A673 (cell line): ENCODE results near the gene TRIM14. TPM values are rescaled to one million over a fixed set of nuclear protein-coding genes. Genes with fewer than 3 reads are reported as not detected.

Experiments used
- BruUV-seq: library from RNA; stranded (reverse); fragments of 400-500 nt; replicated peaks from 2 replicates; lab custom pipeline; 2021; lab: Mats Ljungman, UMichigan
- CTCF ChIA-PET: fragments of 300-600 bp; sonication (Branson Sonifier 250); formaldehyde crosslinking; loops from one replicate; lab custom pipeline; 2022; ENCODE audit warnings: antibody characterized with exemption; lab: Charles Lee
- POLR2A ChIA-PET: fragments of 300-600 bp; sonication (Branson Sonifier 250); formaldehyde crosslinking; loops from one replicate; lab custom pipeline; 2022; ENCODE audit warnings: antibody characterized with exemption; ENCODE audit not compliant: low non-redundant PET; lab: Charles Lee
- DNase-seq: peaks from one replicate; pipeline ENCODE4 v3.0.0-alpha.2; 2015; ENCODE audit warnings: low spot score
- H3K27ac ChIP-seq: fragments of 200-600 bp; sonication (generic); 2 replicates; pipeline ENCODE4 v1.5.1; 2016; ENCODE audit warnings: mixed run types, low read depth, mild to moderate bottlenecking, mixed read lengths, antibody characterized with exemption, low read length; ENCODE audit not compliant: poor library complexity, severe bottlenecking
- H3K27me3 ChIP-seq: fragments of 200-600 bp; sonication (generic); replicated peaks from 2 replicates; pipeline ENCODE4 v1.6.1; 2017; ENCODE audit warnings: mixed run types, low read depth, mild to moderate bottlenecking, mixed read lengths, antibody characterized with exemption, low read length; ENCODE audit not compliant: insufficient read depth, poor library complexity
- H3K36me3 ChIP-seq: fragments of 200-600 bp; sonication (generic); 2 replicates; pipeline ENCODE4 v1.6.1; 2016; ENCODE audit warnings: mixed run types, mild to moderate bottlenecking, mixed read lengths, antibody characterized with exemption, low read length; ENCODE audit not compliant: insufficient read depth, poor library complexity, severe bottlenecking
- H3K4me1 ChIP-seq: fragments of 200-600 bp; sonication (generic); 2 replicates; pipeline ENCODE4 v1.6.1; 2017; ENCODE audit warnings: mixed run types, mild to moderate bottlenecking, mixed read lengths, antibody characterized with exemption, low read length; ENCODE audit not compliant: insufficient read depth, poor library complexity, severe bottlenecking
- H3K4me3 ChIP-seq: fragments of 200-600 bp; sonication (generic); 2 replicates; pipeline ENCODE4 v1.5.1; 2016; ENCODE audit warnings: low read depth, mixed run types, mild to moderate bottlenecking, mixed read lengths, low read length; ENCODE audit not compliant: poor library complexity, severe bottlenecking
- H3K9me3 ChIP-seq: fragments of 200-600 bp; sonication (generic); 2 replicates; pipeline ENCODE4 v1.6.1; 2016; ENCODE audit warnings: mixed run types, low read depth, mild to moderate bottlenecking, mixed read lengths, antibody characterized with exemption, low read length; ENCODE audit not compliant: poor library complexity, severe bottlenecking
- EZH2 ChIP-seq: fragments of 200-600 bp; sonication (generic); IDR thresholded peaks from 2 replicates; pipeline ENCODE4 v1.6.1; 2017; ENCODE audit warnings: borderline replicate concordance, low read depth, mild to moderate bottlenecking, mixed read lengths, antibody characterized with exemption, low read length; ENCODE audit not compliant: poor library complexity, severe bottlenecking
- intact Hi-C: fragments of 100-400 bp; cut with micrococcal nuclease; formaldehyde crosslinking; loops from one replicate; pipeline ENCODE4 v1.10.0; 2022; ENCODE audit not compliant: unreplicated experiment
- total RNA-seq: library from RNA; stranded (reverse); gene quantifications from 2 replicates; pipeline ENCODE4 v1.2.3, GENCODE V29; 2021
- TF ChIP-seq, protein P1 (sequence below): fragments of 300-800, 200-600 bp; sonication (generic); conservative IDR thresholded peaks from 2 replicates; pipeline ENCODE4 v1.5.1; 2017; ENCODE audit warnings: low read depth, mild to moderate bottlenecking, antibody characterized with exemption, low read length, moderate library complexity, mixed read lengths

The TRIM14 gene
- total RNA-seq, 1 experiment from 2014 or later: 3.8 TPM

DNA sequence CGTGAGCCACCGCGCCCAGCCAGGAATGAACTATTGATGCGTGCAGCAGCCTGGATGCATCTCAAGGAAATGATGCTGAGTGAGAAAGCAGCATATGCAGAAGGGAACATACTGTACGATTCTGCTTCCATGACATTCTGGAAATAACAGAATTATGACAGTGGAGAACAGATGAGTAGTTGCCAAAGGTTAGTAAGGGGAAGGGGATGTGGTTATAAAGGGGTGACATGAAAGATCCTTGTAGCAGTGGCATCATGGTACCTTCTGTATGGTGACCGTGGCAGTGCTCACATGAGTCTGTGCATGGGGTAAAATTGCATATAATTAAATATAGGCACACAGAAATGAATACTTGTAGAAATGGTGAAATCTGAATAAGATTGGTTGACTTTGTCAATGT lies 49.5 kb downstream of the TRIM14 start:
- ChIA-PET CTCF (no interaction called here), POLR2A (no interaction called here)
- intact Hi-C loops: no loop called here
- no peak for TF ChIP-seq EZH2
- TF ChIP-seq, protein P1, sequence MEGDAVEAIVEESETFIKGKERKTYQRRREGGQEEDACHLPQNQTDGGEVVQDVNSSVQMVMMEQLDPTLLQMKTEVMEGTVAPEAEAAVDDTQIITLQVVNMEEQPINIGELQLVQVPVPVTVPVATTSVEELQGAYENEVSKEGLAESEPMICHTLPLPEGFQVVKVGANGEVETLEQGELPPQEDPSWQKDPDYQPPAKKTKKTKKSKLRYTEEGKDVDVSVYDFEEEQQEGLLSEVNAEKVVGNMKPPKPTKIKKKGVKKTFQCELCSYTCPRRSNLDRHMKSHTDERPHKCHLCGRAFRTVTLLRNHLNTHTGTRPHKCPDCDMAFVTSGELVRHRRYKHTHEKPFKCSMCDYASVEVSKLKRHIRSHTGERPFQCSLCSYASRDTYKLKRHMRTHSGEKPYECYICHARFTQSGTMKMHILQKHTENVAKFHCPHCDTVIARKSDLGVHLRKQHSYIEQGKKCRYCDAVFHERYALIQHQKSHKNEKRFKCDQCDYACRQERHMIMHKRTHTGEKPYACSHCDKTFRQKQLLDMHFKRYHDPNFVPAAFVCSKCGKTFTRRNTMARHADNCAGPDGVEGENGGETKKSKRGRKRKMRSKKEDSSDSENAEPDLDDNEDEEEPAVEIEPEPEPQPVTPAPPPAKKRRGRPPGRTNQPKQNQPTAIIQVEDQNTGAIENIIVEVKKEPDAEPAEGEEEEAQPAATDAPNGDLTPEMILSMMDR: no peak
- BruUV-seq: no TSS peak
- Histone ChIP-seq H3K4me1 (peaks cover 3% of the 10 kb centered on the region), H3K36me3 (peaks cover 3% of the 10 kb centered on the region), H3K27me3 (no peaks in the 10 kb centered on the region), H3K27ac (no peak overlapping the region), H3K4me3 (no peak overlapping the region), H3K9me3 (no peaks in the 10 kb centered on the region)
- no peak for DNase-seq

DNA sequence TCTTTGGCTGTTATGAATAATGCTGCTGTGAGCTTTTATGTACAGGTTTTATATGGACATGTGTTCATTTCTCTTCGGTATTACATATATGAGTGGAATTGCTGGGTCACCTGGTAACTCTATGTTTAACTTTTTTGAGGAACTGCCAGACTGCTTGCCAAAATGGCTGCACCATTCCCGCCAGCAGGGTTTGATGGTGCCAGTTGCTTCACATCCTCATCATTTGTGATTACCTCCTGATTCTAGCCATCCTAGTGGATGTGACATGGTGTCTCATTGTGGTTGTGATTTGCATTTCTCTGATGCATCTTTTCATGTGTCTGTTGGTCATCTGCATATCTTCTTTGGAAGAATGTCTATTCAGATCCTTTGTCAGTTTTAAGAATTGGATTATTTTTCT lies 51.8 kb downstream of the TRIM14 start:
- H3K9me3 ChIP-seq: no peaks in the 10 kb centered on the region
- DNase-seq: no peak
- intact Hi-C loops: no loop called here
- no peaks in the 10 kb centered on the region for H3K4me1 ChIP-seq
- no TSS peak for BruUV-seq
- TF ChIP-seq EZH2: no peak
- TF ChIP-seq, protein P1: no peak
- CTCF ChIA-PET: no interaction called here
- POLR2A ChIA-PET: no interaction called here
- H3K27ac ChIP-seq: no peak overlapping the region
- H3K36me3 ChIP-seq: peaks cover 4% of the 10 kb centered on the region
- H3K27me3 ChIP-seq: no peaks in the 10 kb centered on the region
- H3K4me3 ChIP-seq: no peak overlapping the region

DNA sequence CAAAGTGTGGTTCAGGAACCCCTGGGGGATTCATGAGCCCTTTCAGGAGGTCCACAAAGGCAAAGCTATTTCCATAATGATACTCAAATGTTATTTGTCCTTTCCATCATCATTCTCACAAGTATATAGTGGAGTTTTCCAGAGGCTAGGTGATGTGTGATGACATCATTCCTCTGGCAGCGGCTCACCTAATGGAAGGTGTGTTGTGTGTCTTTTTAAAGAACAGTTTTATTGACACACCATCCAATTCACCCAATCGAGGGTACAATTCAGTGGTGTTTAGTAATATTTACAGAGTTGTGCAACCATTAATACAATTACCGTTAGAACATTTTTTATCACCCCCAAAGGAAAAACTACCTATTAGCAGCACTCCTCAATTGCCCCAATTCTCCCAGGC lies 52.8 kb downstream of the TRIM14 start:
- no peak overlapping the region for H3K4me3 ChIP-seq
- no peak for DNase-seq
- POLR2A ChIA-PET: no interaction called here
- BruUV-seq: no TSS peak
- H3K36me3 ChIP-seq: peaks cover 8% of the 10 kb centered on the region
- no peaks in the 10 kb centered on the region for H3K4me1 ChIP-seq
- no peaks in the 10 kb centered on the region for H3K9me3 ChIP-seq
- CTCF ChIA-PET: no interaction called here
- intact Hi-C loops: no loop called here
- no peaks in the 10 kb centered on the region for H3K27me3 ChIP-seq
- no peak for TF ChIP-seq EZH2
- TF ChIP-seq, protein P1: no peak
- H3K27ac ChIP-seq: no peak overlapping the region
